IMR-90 (cell line): Measurements from ENCODE around the gene MIB1. TPM values are rescaled to one million over a fixed set of nuclear protein-coding genes. Genes with fewer than 3 reads are reported as not detected.
A peak's percentile ranks its signal among the peaks of the same experiment; 100 is the strongest.

Experiments used
- ATAC-seq: fragments of 200-7000 bp; cut with Tn5 transposase; 2 replicates; pipeline ENCODE4 v1.9.1; 2020; ENCODE audit warnings: low read depth, mild to moderate bottlenecking, moderate library complexity
- BruUV-seq: library from RNA; stranded (reverse); fragments of 400-500 nt; replicated peaks from 2 replicates; lab custom pipeline; 2021; lab: Mats Ljungman, UMichigan
- CTCF ChIA-PET: fragments of 300-600 bp; formaldehyde crosslinking; extraction: SDS; loops from one replicate; lab custom pipeline; 2021; ENCODE audit warnings: antibody characterized with exemption; lab: Yijun Ruan, JAX
- POLR2A ChIA-PET: fragments of 300-600 bp; sonication (Branson Sonifier 250); formaldehyde crosslinking; loops from one replicate; lab custom pipeline; 2022; ENCODE audit warnings: antibody characterized with exemption; ENCODE audit not compliant: unreplicated experiment; lab: Charles Lee
- DNase-seq: peaks from one replicate; pipeline ENCODE4 v3.0.0; 2013
- H2AFZ ChIP-seq: replicated peaks from 2 replicates; pipeline ENCODE3; 2013; ENCODE audit warnings: low read length, mild to moderate bottlenecking; ENCODE audit not compliant: poor library complexity
- H2AK5ac ChIP-seq: 2 replicates; pipeline ENCODE4 v1.6.1; 2013; ENCODE audit warnings: low read depth, low read length, inconsistent platforms
- H2AK9ac ChIP-seq: replicated peaks from 2 replicates; pipeline ENCODE3; 2013; ENCODE audit warnings: mild to moderate bottlenecking, low read depth, low read length, moderate library complexity; ENCODE audit not compliant: poor library complexity
- H2BK120ac ChIP-seq: 2 replicates; pipeline ENCODE4 v1.6.1; 2013; ENCODE audit warnings: low read depth, low read length, inconsistent platforms
- H2BK15ac ChIP-seq: 3 replicates; pipeline ENCODE4 v1.6.1; 2013; ENCODE audit warnings: low read depth, low read length, inconsistent platforms
- H2BK20ac ChIP-seq: 2 replicates; pipeline ENCODE4 v1.6.1; 2013; ENCODE audit warnings: low read depth, mild to moderate bottlenecking, inconsistent platforms, low read length, moderate library complexity
- H2BK5ac ChIP-seq: 2 replicates; pipeline ENCODE4 v1.6.1; 2013; ENCODE audit warnings: mild to moderate bottlenecking, low read depth, low read length, inconsistent platforms; ENCODE audit not compliant: poor library complexity, severe bottlenecking
- H3K14ac ChIP-seq: replicated peaks from 2 replicates; pipeline ENCODE4 v1.6.1; 2013; ENCODE audit warnings: low read depth, low read length, inconsistent platforms
- H3K18ac ChIP-seq: 2 replicates; pipeline ENCODE4 v1.6.1; 2013; ENCODE audit warnings: low read depth, low read length, control low read depth
- H3K23ac ChIP-seq: 2 replicates; pipeline ENCODE4 v1.6.1; 2013; ENCODE audit warnings: low read depth, low read length, inconsistent platforms
- H3K27ac ChIP-seq: 2 replicates; pipeline ENCODE4 v1.5.1; 2013; ENCODE audit warnings: mild to moderate bottlenecking, control low read depth, low read length; ENCODE audit not compliant: insufficient read depth
- H3K27me3 ChIP-seq: 2 replicates; pipeline ENCODE4 v1.6.1; 2013; ENCODE audit warnings: low read length; ENCODE audit not compliant: control insufficient read depth, insufficient read depth
- H3K36me3 ChIP-seq: 2 replicates; pipeline ENCODE4 v1.6.1; 2013; ENCODE audit warnings: low read length, mixed read lengths; ENCODE audit not compliant: control insufficient read depth, insufficient read depth
- H3K4ac ChIP-seq: 2 replicates; pipeline ENCODE4 v1.6.1; 2013; ENCODE audit warnings: low read depth, low read length, inconsistent platforms
- H3K4me1 ChIP-seq: 2 replicates; pipeline ENCODE4 v1.6.1; 2013; ENCODE audit warnings: low read length, mixed read lengths; ENCODE audit not compliant: control insufficient read depth, insufficient read depth
- H3K4me2 ChIP-seq: 2 replicates; pipeline ENCODE4 v1.6.1; 2013; ENCODE audit warnings: low read depth, mild to moderate bottlenecking, control low read depth, low read length, moderate library complexity
- H3K4me3 ChIP-seq: 2 replicates; pipeline ENCODE4 v1.5.1; 2013; ENCODE audit warnings: low read depth, mild to moderate bottlenecking, control low read depth, low read length, moderate library complexity; ENCODE audit not compliant: insufficient read depth
- H3K56ac ChIP-seq: 2 replicates; pipeline ENCODE4 v1.6.1; 2013; ENCODE audit warnings: low read length, inconsistent platforms; ENCODE audit not compliant: insufficient read depth; ENCODE audit errors: extremely low read depth
- H3K79me1 ChIP-seq, 2 experiments: 2 replicates each; pipeline ENCODE4 v1.6.1; 2013; ENCODE audit warnings: low read length in 2 of 2, inconsistent platforms in 1 of 2, low read depth in 1 of 2
- H3K9ac ChIP-seq: 2 replicates; pipeline ENCODE4 v1.6.1; 2013; ENCODE audit warnings: low read depth, low read length, control low read depth
- H3K9me1 ChIP-seq: 2 replicates; pipeline ENCODE4 v1.6.1; 2013; ENCODE audit warnings: low read length, inconsistent platforms; ENCODE audit not compliant: insufficient read depth
- H3K9me3 ChIP-seq: 2 replicates; pipeline ENCODE4 v1.6.1; 2013; ENCODE audit warnings: low read length; ENCODE audit not compliant: control insufficient read depth, insufficient read depth
- H4K20me1 ChIP-seq: 2 replicates; pipeline ENCODE4 v1.6.1; 2013; ENCODE audit warnings: low read length, inconsistent platforms; ENCODE audit not compliant: insufficient read depth
- H4K5ac ChIP-seq: 2 replicates; pipeline ENCODE4 v1.6.1; 2013; ENCODE audit warnings: mild to moderate bottlenecking, low read depth, low read length, control low read depth
- H4K8ac ChIP-seq, 2 experiments: 2 replicates each; pipeline ENCODE4 v1.6.1; 2013; ENCODE audit warnings: low read depth in 2 of 2, low read length in 2 of 2, control low read depth in 1 of 2, inconsistent platforms in 1 of 2
- H4K91ac ChIP-seq: 2 replicates; pipeline ENCODE4 v1.6.1; 2013; ENCODE audit warnings: low read depth, low read length, inconsistent platforms; ENCODE audit not compliant: insufficient read depth
- BHLHE40 ChIP-seq: fragments of 150-350 bp; IDR thresholded peaks from 2 replicates; pipeline ENCODE4 v1.6.1; 2016; ENCODE audit warnings: mild to moderate bottlenecking, low read depth, low read length
- CHD1 ChIP-seq: IDR thresholded peaks from 2 replicates; pipeline ENCODE4 v1.6.1; 2012; ENCODE audit warnings: low read depth, low read length, improper control_type of control experiment
- FOS ChIP-seq: fragments of 150-350 bp; IDR thresholded peaks from 2 replicates; pipeline ENCODE4 v1.6.1; 2016; ENCODE audit warnings: low read depth, low read length
- MAZ ChIP-seq: IDR thresholded peaks from 2 replicates; pipeline ENCODE4 v1.6.1; 2012; ENCODE audit warnings: low read depth, mild to moderate bottlenecking, low read length, improper control_type of control experiment, moderate library complexity, borderline replicate concordance
- MXI1 ChIP-seq: IDR thresholded peaks from 2 replicates; pipeline ENCODE4 v1.6.1; 2012; ENCODE audit warnings: low read depth, mild to moderate bottlenecking, low read length, moderate library complexity, borderline replicate concordance
- NFE2L2 ChIP-seq: fragments of 150-350 bp; IDR thresholded peaks from 2 replicates; pipeline ENCODE4 v1.6.1; 2016; ENCODE audit warnings: low read depth, mild to moderate bottlenecking, low read length
- POLR2A ChIP-seq: IDR thresholded peaks from 2 replicates; pipeline ENCODE4 v1.6.1; 2012; ENCODE audit warnings: mild to moderate bottlenecking, low read depth, low read length
- RAD21 ChIP-seq: IDR thresholded peaks from 2 replicates; pipeline ENCODE4 v1.6.1; 2012; ENCODE audit warnings: low read length, improper control_type of control experiment
- RCOR1 ChIP-seq: IDR thresholded peaks from 2 replicates; pipeline ENCODE4 v1.6.1; 2012; ENCODE audit warnings: mild to moderate bottlenecking, low read length, improper control_type of control experiment; ENCODE audit not compliant: insufficient replicate concordance
- RFX5 ChIP-seq: IDR thresholded peaks from 2 replicates; pipeline ENCODE4 v1.8.0; 2012; ENCODE audit warnings: low read depth, mild to moderate bottlenecking, low read length, moderate library complexity
- SMC3 ChIP-seq: fragments of 150-350 bp; IDR thresholded peaks from 2 replicates; pipeline ENCODE4 v1.6.1; 2016; ENCODE audit warnings: low read depth, mild to moderate bottlenecking, antibody characterized with exemption, low read length, moderate library complexity
- WGBS, 2 experiments: methylation state at CpG; one replicate each; pipeline versions ENCODE4 v1.1.5 to v1.1.7; 2013; ENCODE audit warnings: missing lambda C conversion rate in 2 of 2; ENCODE audit not compliant: insufficient read length in 1 of 2; ENCODE audit errors: extremely low coverage in 2 of 2; 5-methylcytosine and 5-hydroxymethylcytosine counted together
- dilution Hi-C: fragments of 300-500 bp; cut with HindIII; formaldehyde crosslinking; loops from one replicate; pipeline ENCODE4 v1.14.3; 2018; ENCODE audit warnings: low sequenced_read_pairs; ENCODE audit not compliant: unreplicated experiment
- in situ Hi-C: fragments of 300-500 bp; cut with MboI; formaldehyde crosslinking; loops from 3 replicates; pipeline ENCODE4 v1.14.3; 2019; ENCODE audit warnings: low sequenced_read_pairs, inconsistent platforms, mixed read lengths
- intact Hi-C: fragments of 100-400 bp; cut with micrococcal nuclease; formaldehyde crosslinking; loops from 2 replicates; pipeline ENCODE4 v1.10.0; 2022
- polyA plus RNA-seq, 3 experiments: library from polyadenylated mRNA; depleted of rRNA; stranded (reverse); fragments of >200 nt; gene quantifications; 2 replicates each; pipeline ENCODE4 v1.2.3, GENCODE V29; 2012; ENCODE audit warnings: low replicate concordance in 1 of 3
- total RNA-seq: library from RNA; depleted of rRNA; stranded (reverse); fragments of >200 nt; gene quantifications from 2 replicates; pipeline ENCODE4 v1.2.3, GENCODE V29; 2012
- TF ChIP-seq, protein P1 (sequence below): conservative IDR thresholded peaks from 2 replicates; pipeline ENCODE4 v1.5.1; 2012; ENCODE audit warnings: mild to moderate bottlenecking, low read depth, low read length, improper control_type of control experiment
- TF ChIP-seq, protein P2 (sequence below): fragments of 150-350 bp; IDR thresholded peaks from 2 replicates; pipeline ENCODE4 v1.6.1; 2016; ENCODE audit warnings: low read depth, mild to moderate bottlenecking, low read length, moderate library complexity, borderline replicate concordance
- TF ChIP-seq, protein P3 (sequence below): fragments of 150-350 bp; IDR thresholded peaks from 2 replicates; pipeline ENCODE4 v1.6.1; 2017; ENCODE audit warnings: mild to moderate bottlenecking, antibody characterized with exemption, low read length, low read depth

The MIB1 gene
- total and polyA plus RNA-seq, 2 of the 4 experiments (the other 2 are of a cell fraction), result 5.9 to 80.1 TPM

DNA sequence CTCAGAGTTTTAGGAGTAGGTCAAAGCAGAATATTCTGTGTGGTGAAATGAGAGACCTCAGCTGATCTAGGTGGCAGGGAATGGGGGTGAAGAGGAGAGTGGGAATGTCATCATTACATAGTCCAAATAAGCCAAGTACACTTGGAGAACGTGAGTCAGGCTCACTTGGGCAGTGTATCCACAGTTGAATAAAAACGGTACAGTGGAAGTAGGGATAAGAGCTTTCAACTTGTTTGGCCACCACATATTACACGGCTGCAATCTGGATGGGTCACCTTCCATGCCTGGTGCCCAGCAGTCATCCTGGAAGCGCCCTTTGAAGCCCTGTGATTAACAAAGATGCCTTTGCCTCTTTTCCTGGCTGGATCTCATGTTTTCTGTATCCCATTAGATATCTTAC lies 28.6 kb downstream of the MIB1 start:
- intact Hi-C loops, result no loop called here
- Histone ChIP-seq H4K5ac (no peak overlapping the region), H3K9ac (no peak overlapping the region), H3K23ac (peak overlapping the region; percentile 4; the same call in 1 of the 2 replicates), H3K9me1 (peaks cover 12% of the 10 kb centered on the region), H3K36me3 (peaks cover 14% of the 10 kb centered on the region), H3K18ac (no peak overlapping the region), H3K56ac (no peak overlapping the region), H3K4me2 (no peak overlapping the region), H2AFZ (no peak overlapping the region), H4K20me1 (peaks cover under 1% of the 10 kb centered on the region; the same call in 1 of the 2 replicates), H4K8ac (peak overlapping the region in 1 of 2 experiments; percentile 49; a peak in 1 of 4 replicates), H3K79me1 (peaks cover 15 to 27% of the 10 kb centered on the region in 2 experiments), H2AK9ac (no peak overlapping the region), H3K9me3 (no peaks in the 10 kb centered on the region), H3K14ac (no peak overlapping the region; the same call in 1 of the 2 replicates), H3K27ac (peak overlapping the region; percentile 14; the same call in 1 of the 2 replicates), H3K4ac (peak overlapping the region; percentile 51; the same call in 1 of the 2 replicates), H2BK5ac (no peak overlapping the region), H4K91ac (no peak overlapping the region), H3K4me3 (no peak overlapping the region), H2BK20ac (peak overlapping the region; percentile 40), H2AK5ac (no peak overlapping the region), H2BK120ac (no peak overlapping the region), H2BK15ac (no peak overlapping the region), H3K27me3 (no peaks in the 10 kb centered on the region), H3K4me1 (0 out of 2 replicates have a peak, but pooled peaks cover 2% of the 10 kb centered on the region)
- no peak for TF ChIP-seq SMC3
- no peak for TF ChIP-seq POLR2A
- TF ChIP-seq, protein P1, sequence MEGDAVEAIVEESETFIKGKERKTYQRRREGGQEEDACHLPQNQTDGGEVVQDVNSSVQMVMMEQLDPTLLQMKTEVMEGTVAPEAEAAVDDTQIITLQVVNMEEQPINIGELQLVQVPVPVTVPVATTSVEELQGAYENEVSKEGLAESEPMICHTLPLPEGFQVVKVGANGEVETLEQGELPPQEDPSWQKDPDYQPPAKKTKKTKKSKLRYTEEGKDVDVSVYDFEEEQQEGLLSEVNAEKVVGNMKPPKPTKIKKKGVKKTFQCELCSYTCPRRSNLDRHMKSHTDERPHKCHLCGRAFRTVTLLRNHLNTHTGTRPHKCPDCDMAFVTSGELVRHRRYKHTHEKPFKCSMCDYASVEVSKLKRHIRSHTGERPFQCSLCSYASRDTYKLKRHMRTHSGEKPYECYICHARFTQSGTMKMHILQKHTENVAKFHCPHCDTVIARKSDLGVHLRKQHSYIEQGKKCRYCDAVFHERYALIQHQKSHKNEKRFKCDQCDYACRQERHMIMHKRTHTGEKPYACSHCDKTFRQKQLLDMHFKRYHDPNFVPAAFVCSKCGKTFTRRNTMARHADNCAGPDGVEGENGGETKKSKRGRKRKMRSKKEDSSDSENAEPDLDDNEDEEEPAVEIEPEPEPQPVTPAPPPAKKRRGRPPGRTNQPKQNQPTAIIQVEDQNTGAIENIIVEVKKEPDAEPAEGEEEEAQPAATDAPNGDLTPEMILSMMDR, result no peak
- TF ChIP-seq MAZ, result no peak
- no peak for TF ChIP-seq BHLHE40
- no peak for TF ChIP-seq FOS
- no peak for TF ChIP-seq RFX5
- TF ChIP-seq, protein P2, sequence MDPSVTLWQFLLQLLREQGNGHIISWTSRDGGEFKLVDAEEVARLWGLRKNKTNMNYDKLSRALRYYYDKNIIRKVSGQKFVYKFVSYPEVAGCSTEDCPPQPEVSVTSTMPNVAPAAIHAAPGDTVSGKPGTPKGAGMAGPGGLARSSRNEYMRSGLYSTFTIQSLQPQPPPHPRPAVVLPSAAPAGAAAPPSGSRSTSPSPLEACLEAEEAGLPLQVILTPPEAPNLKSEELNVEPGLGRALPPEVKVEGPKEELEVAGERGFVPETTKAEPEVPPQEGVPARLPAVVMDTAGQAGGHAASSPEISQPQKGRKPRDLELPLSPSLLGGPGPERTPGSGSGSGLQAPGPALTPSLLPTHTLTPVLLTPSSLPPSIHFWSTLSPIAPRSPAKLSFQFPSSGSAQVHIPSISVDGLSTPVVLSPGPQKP, result no peak
- no peak for TF ChIP-seq RAD21
- TF ChIP-seq RCOR1, result no peak
- no peak for TF ChIP-seq NFE2L2
- TF ChIP-seq MXI1, result no peak
- no peak for TF ChIP-seq CHD1
- TF ChIP-seq, protein P3, sequence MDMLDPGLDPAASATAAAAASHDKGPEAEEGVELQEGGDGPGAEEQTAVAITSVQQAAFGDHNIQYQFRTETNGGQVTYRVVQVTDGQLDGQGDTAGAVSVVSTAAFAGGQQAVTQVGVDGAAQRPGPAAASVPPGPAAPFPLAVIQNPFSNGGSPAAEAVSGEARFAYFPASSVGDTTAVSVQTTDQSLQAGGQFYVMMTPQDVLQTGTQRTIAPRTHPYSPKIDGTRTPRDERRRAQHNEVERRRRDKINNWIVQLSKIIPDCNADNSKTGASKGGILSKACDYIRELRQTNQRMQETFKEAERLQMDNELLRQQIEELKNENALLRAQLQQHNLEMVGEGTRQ, result no peak
- dilution Hi-C loops, result no loop called here
- ATAC-seq (peak; percentile 21; the same call in 1 of the 2 replicates), DNase-seq (no peak)
- in situ Hi-C loops, result no loop called here
- ChIA-PET POLR2A (no interaction called here), CTCF (no interaction called here)
- 100% methylated on average over 1 of the region's 4 CpGs; no CpG with 5 or more reads in 1 of the 2 experiments for WGBS, 2 experiments
- BruUV-seq, result no TSS peak
